Measurements from ENCODE around the gene ZNF444.

Gene ZNF444

DNA sequence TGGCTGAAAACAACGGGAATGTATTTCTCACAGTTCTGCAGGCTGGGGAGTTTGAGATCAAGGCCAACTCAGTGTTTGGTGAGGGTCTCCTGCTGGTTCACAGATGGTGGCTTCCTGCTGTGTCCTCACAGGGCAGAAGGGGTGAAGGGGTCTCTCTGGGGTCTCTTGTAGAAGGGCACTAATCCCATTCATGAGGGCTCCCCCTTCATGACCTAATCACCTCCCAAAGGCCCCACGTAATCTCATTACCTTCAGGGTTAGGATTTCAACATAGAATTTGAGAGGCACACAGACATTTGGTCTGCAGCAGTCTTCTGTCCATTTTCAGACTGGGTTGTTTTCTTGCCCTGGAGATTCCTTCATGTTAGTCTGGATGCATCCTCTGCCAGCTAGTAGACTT is 11.6 kb downstream of the ZNF444 start:
- DNase-seq (ENCODE audit: extremely low read depth, low read depth): no peak
- TF ChIP-seq, protein P1, sequence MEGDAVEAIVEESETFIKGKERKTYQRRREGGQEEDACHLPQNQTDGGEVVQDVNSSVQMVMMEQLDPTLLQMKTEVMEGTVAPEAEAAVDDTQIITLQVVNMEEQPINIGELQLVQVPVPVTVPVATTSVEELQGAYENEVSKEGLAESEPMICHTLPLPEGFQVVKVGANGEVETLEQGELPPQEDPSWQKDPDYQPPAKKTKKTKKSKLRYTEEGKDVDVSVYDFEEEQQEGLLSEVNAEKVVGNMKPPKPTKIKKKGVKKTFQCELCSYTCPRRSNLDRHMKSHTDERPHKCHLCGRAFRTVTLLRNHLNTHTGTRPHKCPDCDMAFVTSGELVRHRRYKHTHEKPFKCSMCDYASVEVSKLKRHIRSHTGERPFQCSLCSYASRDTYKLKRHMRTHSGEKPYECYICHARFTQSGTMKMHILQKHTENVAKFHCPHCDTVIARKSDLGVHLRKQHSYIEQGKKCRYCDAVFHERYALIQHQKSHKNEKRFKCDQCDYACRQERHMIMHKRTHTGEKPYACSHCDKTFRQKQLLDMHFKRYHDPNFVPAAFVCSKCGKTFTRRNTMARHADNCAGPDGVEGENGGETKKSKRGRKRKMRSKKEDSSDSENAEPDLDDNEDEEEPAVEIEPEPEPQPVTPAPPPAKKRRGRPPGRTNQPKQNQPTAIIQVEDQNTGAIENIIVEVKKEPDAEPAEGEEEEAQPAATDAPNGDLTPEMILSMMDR (IDR thresholded peaks at IDR 0.05; ENCODE audit: low read depth, low read length): no peak

DNA sequence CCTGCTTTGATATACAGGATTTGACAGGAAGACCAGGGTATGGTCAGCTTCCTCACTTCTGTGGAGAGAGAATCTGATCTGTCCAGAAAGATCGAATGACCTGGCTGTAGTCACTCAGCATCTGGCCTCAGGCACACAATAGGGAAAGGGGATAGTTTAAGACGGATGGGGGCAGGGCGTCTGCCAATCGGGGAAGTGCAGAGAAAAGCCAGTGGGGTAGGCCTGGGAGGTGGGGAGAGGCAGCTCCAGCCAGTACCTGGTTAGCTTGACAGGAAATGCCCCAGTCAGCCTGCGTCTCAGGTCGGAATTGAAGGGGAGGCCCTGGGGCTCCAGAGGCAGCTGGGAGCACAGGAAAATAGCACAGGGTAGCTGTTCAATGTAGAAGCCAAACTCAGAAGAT is 12.4 kb downstream of the ZNF444 start:
- TF ChIP-seq, protein P1 (IDR thresholded peaks at IDR 0.05; ENCODE audit: low read depth, low read length): no peak
- DNase-seq (ENCODE audit: extremely low read depth, low read depth): no peak

DNA sequence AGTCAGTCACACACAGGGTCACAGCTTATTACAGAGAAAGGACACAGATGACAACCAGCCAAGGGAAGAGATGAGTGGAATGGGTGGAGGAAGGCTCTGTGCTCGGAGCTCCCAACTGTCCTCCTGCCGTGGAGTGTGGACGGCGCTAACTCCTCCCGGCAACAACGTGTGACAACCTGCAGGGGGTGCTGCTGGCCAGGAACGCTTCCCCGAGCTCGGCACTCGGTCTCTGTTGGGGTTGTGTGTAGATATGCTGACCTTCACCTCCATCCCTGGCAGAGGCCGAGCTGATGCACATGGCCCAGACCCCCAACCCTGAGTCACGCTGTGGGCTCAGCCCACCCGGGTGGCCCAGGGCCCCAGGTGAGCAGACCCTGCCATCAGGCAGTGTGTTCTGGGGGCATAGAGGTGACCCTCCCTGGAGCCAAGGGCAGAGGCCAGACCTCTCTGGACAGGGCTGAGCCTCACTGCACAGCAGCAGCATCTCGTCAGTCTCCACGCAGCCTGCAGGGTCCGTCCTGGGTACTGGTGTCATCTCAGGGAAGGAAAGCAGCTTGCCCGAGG is 14.1 kb downstream of the ZNF444 start:
- TF ChIP-seq, protein P1 (IDR thresholded peaks at IDR 0.05; ENCODE audit: low read depth, low read length): no peak; the same call in none of the 2 replicates
- no peak for DNase-seq (ENCODE audit: extremely low read depth, low read depth)

DNA sequence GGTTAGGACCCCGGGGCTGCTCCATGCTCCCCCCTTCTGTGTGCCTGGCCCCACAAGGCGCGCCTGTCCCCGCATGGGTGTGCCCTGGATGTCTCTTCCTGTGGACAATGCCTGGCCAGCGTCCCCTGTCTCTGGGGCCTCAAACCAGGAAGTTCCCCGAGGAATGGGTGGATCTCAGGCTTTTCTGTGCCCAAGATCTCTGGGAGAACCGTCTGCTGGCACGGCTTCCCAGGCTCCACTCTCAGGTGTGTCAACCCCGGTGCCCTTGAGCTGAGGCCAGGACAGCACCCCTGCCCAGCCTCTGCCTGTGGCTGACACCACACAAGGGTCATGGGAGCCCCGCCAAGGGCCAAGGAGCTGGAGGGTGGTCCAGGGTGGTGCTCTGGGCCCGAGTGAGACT is 15.7 kb downstream of the ZNF444 start:
- no peak for DNase-seq (ENCODE audit: extremely low read depth, low read depth)
- TF ChIP-seq, protein P1 (IDR thresholded peaks at IDR 0.05; ENCODE audit: low read depth, low read length): no peak

DNA sequence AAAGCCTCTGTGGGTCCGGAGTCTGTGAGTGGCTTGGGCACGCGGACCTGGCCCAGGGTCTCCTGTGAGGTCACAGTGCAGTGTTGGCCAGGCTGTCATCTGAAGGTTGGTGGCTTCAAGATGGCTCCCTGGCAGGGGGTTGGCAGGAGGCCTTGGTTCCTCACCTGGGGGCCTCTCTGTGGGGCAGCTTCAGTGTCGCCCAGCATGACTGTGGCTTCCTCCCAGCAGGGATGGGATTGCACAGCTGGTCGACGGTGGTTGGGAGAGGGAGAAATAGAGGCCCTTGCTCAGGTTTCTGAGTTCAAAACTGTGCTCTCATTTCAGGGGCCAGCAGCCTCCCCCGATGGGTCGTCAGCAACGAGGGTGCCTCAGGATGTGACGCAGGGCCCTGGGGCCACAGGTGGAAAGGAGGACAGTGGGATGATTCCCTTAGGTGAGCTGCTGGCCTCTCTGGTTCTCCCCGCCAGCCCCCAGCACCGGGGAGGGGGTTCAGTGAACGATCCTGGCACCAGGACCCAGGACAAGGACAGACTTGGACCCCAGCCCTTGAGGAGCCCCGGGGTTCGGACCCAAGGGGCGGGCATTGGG is 17.2 kb downstream of the ZNF444 start:
- TF ChIP-seq, protein P1 (IDR thresholded peaks at IDR 0.05; ENCODE audit: low read depth, low read length): no peak
- DNase-seq (ENCODE audit: extremely low read depth, low read depth): no peak

DNA sequence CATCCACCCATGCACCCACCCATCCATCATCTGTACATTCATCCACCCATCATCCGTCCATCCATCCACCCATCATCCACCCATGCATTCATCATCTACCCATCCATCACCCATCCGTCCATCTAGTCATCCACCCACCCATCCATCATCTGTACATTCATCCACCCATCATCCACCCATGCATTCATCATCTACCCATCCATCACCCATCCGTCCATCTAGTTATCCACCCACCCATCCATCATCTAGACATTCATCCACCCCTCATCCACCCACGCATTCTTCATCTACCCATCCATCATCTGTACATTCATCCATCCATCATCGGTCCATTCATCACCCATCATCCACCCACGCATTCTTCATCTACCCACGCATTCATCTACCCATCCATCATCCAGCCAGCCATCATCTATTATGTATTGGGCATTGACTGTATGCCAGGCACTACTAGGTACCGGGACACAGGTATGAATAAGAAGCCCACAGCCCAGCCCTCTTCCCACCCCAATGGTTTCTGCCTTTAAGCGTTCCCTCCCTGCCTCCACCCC is 18.0 kb downstream of the ZNF444 start:
- no peak for DNase-seq (ENCODE audit: extremely low read depth, low read depth)
- TF ChIP-seq, protein P1 (IDR thresholded peaks at IDR 0.05; ENCODE audit: low read depth, low read length): no peak

DNA sequence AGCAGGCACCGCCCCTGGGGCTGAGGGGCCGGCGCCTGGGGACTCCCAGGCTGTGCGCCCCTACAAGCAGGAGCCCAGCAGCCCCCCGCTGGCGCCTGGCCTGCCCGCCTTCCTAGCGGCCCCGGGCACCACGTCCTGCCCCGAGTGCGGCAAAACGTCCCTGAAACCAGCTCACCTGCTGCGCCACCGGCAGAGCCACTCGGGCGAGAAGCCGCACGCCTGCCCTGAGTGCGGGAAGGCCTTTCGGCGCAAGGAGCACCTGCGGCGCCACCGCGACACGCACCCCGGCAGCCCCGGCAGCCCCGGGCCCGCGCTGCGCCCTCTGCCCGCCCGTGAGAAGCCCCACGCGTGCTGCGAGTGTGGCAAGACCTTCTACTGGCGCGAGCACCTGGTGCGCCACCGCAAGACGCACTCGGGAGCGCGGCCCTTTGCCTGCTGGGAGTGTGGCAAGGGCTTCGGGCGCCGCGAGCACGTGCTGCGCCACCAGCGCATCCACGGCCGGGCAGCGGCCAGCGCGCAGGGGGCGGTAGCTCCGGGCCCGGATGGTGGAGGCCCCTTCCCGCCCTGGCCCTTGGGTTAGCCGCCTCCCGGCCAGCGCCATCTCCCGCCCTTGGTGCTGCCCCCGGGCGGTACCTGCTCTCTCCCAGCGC is 18.7 kb downstream of the ZNF444 start:
- DNase-seq (ENCODE audit: extremely low read depth, low read depth): no peak
- TF ChIP-seq, protein P1 (IDR thresholded peaks at IDR 0.05; ENCODE audit: low read depth, low read length): no peak
